Thyroid gland (tissue), 4 donors: ENCODE results near the gene GMEB2.

Experiments used
- POLR2A ChIP-seq, 2 donors: fragments of 450-650 bp; IDR thresholded peaks; one replicate each; pipeline ENCODE4 v1.6.1; 2017; ENCODE audit warnings: antibody characterized with exemption in 2 of 2, mild to moderate bottlenecking in 2 of 2, moderate library complexity in 1 of 2
- TF ChIP-seq, protein P1 (sequence below), 6 experiments: fragments of 200-600 bp in 3 of 6; fragments of 450-650 bp in 3 of 6; sonication (generic) in 3 of 6; IDR thresholded peaks; one replicate each; pipeline ENCODE4 v1.5.1; 2016 to 2019; ENCODE audit warnings: antibody characterized with exemption in 6 of 6, mild to moderate bottlenecking in 2 of 6, inconsistent platforms in 1 of 6, moderate library complexity in 1 of 6

DNA sequence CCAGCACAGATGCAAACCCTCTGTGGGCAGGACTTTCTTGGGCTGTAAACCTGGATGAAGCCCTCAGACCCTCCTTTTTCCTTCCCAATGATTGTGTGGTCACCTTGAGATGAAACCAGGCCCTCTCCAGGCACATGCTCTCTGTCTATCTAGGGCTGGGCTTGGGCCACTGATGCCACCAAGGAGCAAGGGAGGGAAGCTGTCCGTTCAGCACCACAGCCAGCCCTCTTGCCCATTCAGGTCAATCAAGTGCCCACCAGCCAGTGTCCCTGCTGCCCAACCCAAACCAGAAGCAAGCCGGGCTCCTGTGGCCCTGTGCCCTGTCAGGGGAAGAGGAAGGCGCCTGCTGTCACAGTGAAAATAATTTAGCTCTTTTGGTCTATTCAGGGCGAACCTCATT is 18.3 kb upstream of the GMEB2 start:
- TF ChIP-seq, protein P1, sequence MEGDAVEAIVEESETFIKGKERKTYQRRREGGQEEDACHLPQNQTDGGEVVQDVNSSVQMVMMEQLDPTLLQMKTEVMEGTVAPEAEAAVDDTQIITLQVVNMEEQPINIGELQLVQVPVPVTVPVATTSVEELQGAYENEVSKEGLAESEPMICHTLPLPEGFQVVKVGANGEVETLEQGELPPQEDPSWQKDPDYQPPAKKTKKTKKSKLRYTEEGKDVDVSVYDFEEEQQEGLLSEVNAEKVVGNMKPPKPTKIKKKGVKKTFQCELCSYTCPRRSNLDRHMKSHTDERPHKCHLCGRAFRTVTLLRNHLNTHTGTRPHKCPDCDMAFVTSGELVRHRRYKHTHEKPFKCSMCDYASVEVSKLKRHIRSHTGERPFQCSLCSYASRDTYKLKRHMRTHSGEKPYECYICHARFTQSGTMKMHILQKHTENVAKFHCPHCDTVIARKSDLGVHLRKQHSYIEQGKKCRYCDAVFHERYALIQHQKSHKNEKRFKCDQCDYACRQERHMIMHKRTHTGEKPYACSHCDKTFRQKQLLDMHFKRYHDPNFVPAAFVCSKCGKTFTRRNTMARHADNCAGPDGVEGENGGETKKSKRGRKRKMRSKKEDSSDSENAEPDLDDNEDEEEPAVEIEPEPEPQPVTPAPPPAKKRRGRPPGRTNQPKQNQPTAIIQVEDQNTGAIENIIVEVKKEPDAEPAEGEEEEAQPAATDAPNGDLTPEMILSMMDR (IDR thresholded peaks at IDR 0.05), result no peak
- TF ChIP-seq POLR2A (IDR thresholded peaks at IDR 0.05), result no peak
